ENCODE measurements around the gene SYNGR3.

- TF ChIP-seq CTCF (IDR thresholded peaks at IDR 0.05): no peak
- no peak for TF ChIP-seq POLR2A (IDR thresholded peaks at IDR 0.05)
These were observed 37.5 kb downstream of the SYNGR3 start for GRCh38 chr16:2027024-2028010.

Data from esophagus squamous epithelium (tissue), 4 donors.